H1 (cell line): ENCODE results near the gene AMBN. TPM values are rescaled to one million over a fixed set of nuclear protein-coding genes. Genes with fewer than 3 reads are reported as not detected.

Experiments used
- CTCF ChIP-seq, 3 experiments: IDR thresholded peaks; 1 replicate in 2 of 3; 2 replicates in 1 of 3; pipeline versions ENCODE4 v1.5.1 to v1.6.1; 2011; ENCODE audit warnings: low read length in 3 of 3, mild to moderate bottlenecking in 3 of 3, inconsistent platforms in 2 of 3, low read depth in 1 of 3, moderate library complexity in 1 of 3; ENCODE audit not compliant: insufficient read depth in 1 of 3; ENCODE audit errors: control extremely low read depth in 1 of 3
- GTF2F1 ChIP-seq: IDR thresholded peaks from 2 replicates; pipeline ENCODE4 v1.6.1; 2012; ENCODE audit warnings: low read depth, low read length, improper control_type of control experiment, borderline replicate concordance
- HDAC2 ChIP-seq, 2 experiments: fragments of 300-600 bp in 1 of 2; sonication (generic) in 1 of 2; IDR thresholded peaks; 2 replicates each; pipeline ENCODE4 v1.6.1; 2011 to 2012; ENCODE audit warnings: low read depth in 2 of 2, low read length in 2 of 2, mild to moderate bottlenecking in 2 of 2, moderate library complexity in 2 of 2, borderline replicate concordance in 1 of 2, inconsistent platforms in 1 of 2
- RBBP5 ChIP-seq: IDR thresholded peaks from 2 replicates; pipeline ENCODE4 v1.7.1; 2012; ENCODE audit warnings: low read depth, mild to moderate bottlenecking, inconsistent platforms, low read length, moderate library complexity, borderline replicate concordance
- polyA plus RNA-seq, 7 experiments: library from polyadenylated mRNA; depleted of rRNA in 3 of 7; stranded (reverse) in 5 of 7; unstranded in 2 of 7; fragments of >200 nt in 5 of 7; fragments of 200-250 nt in 2 of 7; gene quantifications; 1 replicate in 5 of 7; 2 replicates in 1 of 7; 4 replicates in 1 of 7; pipeline versions ENCODE4 v1.2.1 to v1.2.3, GENCODE V29; 2011 to 2013; ENCODE audit warnings: missing spikeins in 2 of 7, mixed read lengths in 2 of 7
- total RNA-seq: library from RNA; stranded (reverse); fragmentation: NEBNext Ultra II Directional; extraction: Animal tissue kit (Norgen Biotek cat#: 25700); gene quantifications from 2 replicates; pipeline ENCODE4 v1.2.1, GENCODE V29; 2021

Gene AMBN
- total and polyA plus RNA-seq, 2 of the 8 experiments (the other 6 are each of a cell fraction or from before 2014, with no cell fraction given), result not detected

GRCh38 chr4:70627620-70628019 lies 35.6 kb downstream of the AMBN start (continued):
- no peak for TF ChIP-seq CTCF (IDR thresholded peaks at IDR 0.05; ENCODE audit: control extremely low read depth in 1 of 3, insufficient read depth in 1 of 3, low read depth in 1 of 3, low read length in 3 of 3)
- no peak for TF ChIP-seq RBBP5
- no peak for TF ChIP-seq GTF2F1
- no peak for TF ChIP-seq HDAC2 (IDR thresholded peaks at IDR 0.05; ENCODE audit: borderline replicate concordance in 1 of 2, low read depth in 2 of 2, low read length in 2 of 2)
